Germinal center (tissue), 1 donor: Measurements from ENCODE around the gene QSOX2.

Experiments used
- DNase-seq: peaks from one replicate; pipeline ENCODE4 v3.0.0; 2012; ENCODE audit warnings: mixed read lengths, low spot score

QSOX2 gene

GRCh38 chr9:136172412-136173079 lies 73.1 kb downstream of the QSOX2 start:
- no peak for DNase-seq

GRCh38 chr9:136171801-136172411 lies 73.7 kb downstream of the QSOX2 start:
- DNase-seq: no peak

DNA sequence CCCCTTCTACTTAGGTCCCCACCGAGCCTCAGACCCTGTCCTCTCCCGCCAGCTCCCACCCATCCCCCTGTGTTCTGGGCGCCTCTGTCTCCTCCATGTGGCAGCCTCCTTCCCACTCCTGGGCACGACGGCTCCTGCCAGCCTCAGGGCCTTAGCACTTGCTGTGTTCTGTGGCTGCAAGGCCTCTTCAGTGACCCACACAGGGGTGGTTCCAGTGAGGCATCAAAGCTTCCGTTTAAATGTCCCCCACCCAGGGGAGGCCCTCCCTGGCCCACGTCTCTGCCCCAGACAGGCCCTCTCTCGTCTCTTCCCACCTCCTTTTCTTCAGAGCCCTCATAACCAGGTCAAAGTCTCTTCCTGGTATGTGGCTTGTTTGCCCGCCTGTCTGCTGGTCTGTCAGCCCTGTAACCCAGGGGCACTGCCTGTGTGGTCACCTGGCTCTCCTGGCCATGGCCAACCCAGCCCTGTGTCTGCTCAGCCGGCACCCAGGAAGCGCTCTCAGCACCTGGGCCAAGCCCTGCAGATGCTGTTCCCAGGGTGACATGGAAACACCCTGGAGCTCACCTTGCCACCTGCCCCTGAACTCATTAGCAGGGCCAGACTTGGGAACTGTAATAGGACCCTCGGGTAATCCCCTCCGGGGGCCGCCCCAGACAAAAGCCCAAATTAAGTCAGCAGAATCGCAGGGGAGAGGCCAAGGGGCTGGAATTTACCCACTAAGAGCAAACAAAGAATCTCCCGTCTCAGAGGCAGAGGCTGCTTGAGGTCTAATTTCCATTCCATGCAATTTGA lies 74.4 kb downstream of the QSOX2 start:
- DNase-seq: no peak

DNA sequence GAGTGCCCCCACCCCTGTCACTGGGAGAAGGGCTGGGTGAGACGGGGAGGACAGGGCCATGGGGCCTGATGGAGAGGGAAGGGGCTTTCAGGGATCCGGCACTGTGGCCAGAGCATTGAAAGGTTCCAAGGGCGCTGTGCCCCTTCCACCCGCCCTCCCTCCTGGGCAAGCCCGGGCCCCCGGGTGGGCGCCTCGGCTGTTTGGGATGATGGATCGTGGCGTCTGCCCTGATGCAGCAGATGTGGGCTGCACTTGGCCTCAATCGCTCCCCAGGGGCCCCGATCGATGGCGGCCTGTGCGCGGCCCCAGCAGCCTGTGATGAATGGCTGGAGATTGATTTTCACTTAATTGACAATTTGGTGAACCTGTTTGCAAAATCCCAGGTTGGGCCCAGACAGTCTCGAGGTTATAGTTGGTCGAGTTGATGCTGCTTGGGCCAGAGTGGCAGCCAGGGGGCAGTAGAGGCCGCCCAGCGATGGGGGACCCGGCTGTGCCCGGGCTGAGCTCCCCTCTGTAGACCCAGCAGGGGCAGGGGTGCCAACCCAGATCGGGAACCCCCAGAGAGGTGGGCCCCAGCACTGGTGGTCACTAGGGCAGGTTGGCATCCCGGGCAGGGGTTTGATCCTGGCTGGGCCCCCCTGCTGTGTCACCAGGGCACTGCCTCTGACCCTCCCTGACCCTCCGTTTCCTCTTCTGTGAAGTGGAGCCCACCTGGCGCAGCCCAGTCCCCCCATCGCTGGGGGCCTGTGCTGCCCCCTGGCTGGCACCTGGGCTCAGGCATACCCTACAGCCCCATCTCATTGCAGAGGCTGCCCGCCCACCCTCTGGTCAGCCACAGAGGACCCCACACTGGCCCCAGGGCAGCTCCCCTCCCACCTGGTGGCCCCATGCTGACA lies 75.4 kb downstream of the QSOX2 start:
- peak; percentile 84 for DNase-seq

- no peak for DNase-seq
These were observed 76.1 kb downstream of the QSOX2 start for GRCh38 chr9:136169495-136169894.

- no peak for DNase-seq
These were observed 82.3 kb downstream of the QSOX2 start for GRCh38 chr9:136163248-136163850.

- DNase-seq: no peak
These were observed 84.5 kb downstream of the QSOX2 start for GRCh38 chr9:136160995-136161610.

GRCh38 chr9:136160381-136160841 lies 85.2 kb downstream of the QSOX2 start:
- DNase-seq: no peak

- DNase-seq: no peak
These were observed 85.8 kb downstream of the QSOX2 start for GRCh38 chr9:136159851-136160250.

DNA sequence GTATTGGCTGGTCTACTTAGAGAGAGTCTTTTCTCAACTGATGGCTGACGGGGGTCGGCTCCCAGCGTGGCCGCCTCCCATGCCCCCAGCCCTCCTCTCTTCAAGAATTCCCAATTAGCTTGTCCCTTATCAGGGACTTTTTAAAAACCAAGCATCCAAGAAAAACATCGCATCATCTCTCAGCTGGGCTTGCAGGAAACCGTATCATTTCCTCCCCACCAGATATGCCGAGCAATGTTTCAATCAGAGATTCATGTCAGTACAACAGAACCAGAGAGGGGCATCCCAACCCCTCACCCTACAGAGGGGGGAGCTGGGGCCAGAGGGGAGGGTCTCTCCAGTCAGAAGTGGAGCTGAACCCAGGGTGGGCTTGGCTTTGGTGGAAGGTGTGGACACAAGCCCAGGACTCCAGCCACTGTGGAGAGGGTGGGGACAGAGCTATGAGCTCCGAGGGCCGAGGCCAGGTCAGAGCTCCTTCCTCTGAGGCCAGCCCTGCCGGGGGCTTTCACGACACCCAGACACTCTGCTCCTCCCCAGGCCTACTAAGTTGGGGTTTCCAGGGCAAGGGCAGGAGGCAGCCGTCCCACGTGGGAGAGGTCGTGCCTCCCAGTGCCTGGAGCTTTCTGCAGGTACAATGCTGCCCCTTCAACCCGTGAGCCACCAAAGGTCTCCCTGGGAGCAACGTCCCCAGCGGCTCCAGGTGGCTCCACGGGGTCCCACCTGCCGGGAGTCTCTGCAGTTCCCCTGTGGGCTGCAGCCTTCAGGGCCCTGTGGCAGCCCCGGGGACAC lies 87.9 kb downstream of the QSOX2 start:
- no peak for DNase-seq
